KG1 (cell line): ENCODE results near the gene EFCAB11.

Experiments used
- DNase-seq: peaks from one replicate; lab custom pipeline; 2025; lab: John Stamatoyannopoulos, UW

Gene EFCAB11

DNA sequence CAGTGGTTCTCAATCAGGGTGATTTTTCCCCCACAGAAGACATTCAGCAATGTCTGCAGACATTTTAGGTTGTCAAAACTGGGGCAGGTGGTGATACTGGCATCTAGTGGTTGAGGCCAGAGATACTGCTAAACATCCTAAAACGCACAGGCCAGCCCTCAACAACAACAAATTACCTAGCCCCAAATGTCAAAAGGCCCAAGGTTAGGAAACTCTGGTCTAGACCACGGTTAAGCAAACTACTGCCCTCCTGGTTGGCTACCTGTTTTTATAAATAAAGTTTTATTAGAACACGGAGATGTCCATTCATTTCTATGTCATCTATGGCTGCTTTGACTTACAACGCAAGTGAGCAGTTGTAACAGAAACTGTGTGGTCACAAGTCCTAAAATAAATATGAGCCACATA is 186.7 kb downstream of the EFCAB11 start:
- DNase-seq, result peak; percentile 29

DNA sequence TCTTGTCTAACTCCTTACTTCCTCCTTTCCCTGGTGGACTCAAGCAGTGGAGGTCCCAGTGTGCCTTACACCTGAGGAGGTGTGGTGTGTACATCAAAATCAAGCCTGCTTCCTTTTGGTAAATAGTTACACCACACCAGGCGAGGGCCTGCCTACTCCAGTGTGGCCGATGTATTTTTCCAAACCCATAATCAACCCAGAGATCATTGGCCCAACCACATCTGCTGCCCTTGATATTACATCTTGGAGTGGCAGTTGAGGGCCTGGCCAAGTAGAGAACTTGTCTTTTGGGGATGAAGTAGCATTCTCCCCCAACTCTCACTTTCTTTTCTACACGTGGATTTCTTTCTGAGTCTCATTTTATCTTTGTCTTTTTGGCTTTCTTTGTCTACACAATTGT is 187.4 kb downstream of the EFCAB11 start:
- no peak for DNase-seq

DNA sequence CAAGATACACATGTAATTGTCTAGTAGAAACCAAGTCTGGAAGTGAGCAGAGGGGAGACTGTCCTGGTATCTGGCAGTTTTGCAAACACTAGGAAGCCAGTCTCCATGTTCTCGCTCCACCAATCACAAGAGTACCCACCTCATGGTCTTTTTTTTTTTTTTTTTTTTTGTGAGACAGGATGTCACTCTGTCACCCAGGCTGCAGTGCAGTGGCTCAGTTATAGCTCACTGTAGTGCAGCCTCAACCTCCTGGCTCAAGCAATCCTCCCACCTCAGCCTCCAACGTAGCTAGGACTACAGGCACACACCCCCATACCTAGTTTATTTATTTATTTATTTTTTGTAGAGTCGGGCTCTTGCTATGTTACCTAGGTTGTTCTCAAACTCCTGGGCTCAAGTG is 189.2 kb downstream of the EFCAB11 start:
- DNase-seq, result no peak

DNA sequence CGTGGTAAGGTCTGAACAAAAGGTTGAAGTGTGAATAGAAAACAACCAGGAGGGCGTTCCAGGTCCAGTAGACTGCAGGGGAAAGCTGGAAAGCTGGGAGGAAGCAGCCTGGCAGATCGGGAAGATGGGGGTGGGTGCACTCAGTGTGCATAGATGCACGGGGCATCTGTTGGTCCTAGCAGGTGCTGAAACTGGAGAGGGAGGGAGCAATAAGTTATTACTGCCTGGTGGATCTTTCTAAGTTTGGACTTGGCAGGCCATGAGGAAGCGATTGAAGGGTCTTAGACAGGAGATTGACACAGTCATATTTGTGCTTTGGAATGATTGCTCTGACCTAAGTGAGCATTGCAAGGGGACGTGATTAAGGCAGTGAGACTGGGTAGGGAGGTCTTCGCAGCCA is 194.4 kb downstream of the EFCAB11 start:
- DNase-seq, result no peak

DNA sequence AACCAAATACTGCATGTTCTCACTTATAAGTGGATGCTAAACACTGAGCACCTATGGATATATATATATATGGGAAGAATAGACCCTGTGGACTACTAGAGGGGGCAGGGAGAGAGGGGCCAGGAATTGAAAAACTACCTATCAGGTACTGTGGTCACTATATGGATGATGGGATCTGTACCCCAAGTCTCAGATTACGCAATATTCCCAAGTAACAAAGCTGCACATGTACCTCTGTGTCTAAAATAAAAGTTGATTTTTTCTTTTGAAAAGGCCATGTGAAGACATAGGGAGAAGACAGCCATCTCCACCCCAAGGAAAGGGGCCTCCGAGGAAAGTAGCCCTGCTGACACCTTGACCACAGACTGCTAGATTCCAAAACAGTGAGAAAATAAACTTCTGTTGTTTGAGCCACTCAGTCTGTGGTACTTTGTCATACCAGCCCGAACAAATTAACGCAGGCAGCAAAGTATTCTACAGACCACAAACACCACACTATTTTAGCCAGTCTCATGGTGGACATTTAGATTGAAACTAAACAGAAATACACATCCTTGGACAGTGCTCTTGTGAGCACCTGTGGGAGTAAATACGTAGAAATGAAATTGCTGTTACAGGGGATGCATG is 197.1 kb downstream of the EFCAB11 start:
- DNase-seq, result no peak

DNA sequence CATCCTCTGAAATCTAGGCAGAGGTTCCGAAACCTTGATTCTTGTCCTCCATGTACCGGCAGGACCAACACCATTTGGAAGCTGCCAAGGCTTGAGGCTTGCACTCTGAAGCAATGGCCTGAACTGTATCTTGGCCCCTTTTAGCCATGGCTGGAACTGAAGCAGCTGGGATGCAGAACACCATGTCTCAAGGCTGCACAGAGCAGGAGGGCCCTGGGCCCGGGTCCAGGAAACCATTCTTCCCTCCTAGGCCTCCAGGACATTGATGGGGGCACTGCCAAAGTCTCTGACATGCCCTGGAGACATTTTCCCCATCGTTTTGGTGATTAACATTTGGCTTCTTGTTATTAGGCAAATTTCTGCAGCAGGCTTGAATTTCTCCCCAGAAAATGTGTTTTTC is 198.7 kb downstream of the EFCAB11 start:
- DNase-seq, result no peak

DNA sequence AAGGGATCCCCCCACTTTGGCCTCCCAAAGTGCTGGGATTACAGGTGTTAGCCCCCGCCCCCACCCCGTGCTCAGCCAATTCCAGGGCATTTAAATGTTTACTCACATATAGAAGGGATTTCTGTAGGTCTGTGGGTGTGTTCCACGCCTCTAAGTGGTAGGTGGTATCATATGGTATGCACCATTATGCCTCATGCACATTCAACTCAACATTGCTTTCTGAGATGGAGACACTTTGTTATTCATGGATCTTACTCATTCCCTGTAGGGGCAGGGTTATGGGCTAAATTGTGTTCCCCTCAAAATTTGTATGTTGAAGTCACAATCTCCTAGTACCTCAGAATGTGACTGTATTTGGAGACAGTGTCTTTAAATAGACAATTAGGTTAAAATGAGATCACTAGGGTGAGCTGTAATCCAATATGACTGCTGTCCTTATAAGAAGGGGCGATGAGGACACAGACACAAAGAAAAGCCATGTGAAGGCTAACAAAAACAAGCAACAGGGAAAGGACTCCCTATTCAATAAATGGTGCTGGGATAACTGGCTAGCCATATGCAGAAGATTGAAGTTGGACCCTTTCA is 200.6 kb downstream of the EFCAB11 start:
- DNase-seq, result no peak

DNA sequence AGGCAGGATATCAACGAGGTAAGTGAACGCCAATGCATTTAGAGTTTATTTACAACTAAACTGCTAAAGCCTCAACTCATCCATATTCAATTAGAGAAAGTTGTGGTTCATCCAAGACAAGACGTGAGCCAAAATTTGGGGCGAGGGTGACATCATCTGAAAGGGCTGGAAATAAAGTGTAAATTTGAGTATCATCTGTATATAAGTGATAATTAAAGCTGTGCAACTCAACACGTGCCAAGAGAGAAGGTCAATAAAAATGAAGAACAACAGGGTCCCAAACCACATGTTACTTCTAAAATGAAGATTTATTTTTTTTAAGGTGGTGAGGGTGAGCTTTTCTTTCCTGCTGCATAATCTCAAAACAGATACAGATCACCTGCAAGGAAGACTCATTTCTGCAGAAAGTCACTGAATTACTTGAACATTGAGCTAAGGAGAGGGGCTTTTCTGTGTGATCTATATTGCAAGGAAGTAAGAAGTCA is 203.6 kb downstream of the EFCAB11 start:
- no peak for DNase-seq

DNA sequence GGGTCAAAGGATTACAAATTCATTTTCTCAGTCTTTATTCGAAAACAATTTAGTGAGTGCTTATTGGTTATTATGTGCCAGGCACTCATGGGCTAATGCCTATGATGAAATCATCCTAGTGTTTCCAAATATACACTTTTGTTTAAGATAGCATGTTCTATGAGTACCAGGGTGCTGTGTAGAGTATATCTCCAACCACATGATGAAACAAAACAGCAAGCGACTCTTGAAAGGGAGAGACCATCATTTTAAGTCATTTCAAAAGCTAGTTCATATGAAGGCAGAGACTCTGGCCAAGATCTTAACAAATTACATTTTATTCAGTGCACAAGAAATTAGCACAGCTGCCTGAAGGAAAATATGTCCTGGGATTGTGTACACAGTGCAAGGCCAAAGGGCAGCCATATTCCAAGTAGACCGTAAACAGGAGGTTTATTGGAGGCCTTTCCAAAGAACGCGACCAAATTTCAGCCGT is 204.2 kb downstream of the EFCAB11 start:
- DNase-seq, result no peak

DNA sequence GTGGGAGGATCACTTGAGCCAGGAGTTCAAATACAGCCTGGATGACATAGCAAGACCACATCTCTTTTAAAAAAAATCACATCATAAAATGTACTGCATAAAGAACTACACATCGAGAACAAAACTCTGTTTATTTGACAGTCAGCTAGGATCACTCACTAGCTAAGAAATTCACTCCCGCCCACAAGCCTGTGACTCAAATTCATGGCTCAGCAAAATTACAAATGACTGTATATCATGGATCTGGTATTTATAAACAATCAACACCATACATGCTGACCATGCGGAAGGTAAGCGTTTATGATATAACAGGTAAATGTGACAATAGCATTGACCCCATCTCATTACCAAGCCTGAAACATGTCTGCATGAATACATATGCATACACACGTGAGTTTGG is 206.5 kb downstream of the EFCAB11 start:
- no peak for DNase-seq

DNA sequence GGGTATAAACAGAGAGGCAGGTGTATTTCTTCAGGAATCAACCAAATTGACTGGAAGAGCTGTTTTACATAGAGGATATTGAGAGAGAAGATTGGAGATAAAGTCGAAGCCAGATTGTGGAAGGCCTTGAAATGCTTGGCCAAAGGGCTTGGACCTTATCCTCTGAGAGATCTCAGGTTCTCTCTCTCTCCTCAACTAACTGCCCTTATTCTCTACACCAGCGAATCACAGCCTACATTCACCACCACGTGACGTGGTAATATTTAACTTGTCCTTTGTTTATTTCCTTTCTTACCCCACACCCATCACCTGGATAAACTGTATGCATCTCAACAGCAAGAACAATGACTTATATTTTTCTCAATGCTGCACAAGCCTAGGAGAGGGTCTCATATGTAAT is 207.4 kb downstream of the EFCAB11 start:
- no peak for DNase-seq

DNA sequence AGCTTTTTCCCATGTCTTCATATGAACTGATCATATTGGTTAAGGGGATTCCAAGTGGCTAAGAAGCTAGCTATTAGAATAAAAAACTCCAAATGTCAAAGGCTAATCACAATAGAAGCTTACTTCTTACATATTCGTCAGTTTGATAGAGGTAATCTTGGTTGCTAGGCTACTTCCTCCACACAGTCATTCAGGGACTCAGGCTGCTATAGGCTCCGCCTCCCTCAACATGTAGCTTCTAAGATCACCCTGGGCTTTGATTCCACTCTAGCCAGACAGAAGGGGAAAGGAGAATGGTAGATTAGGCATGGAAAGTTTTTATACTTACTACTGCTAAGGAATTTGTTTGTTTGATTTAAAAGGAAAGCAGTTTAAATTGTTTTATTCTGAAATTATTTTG is 207.9 kb downstream of the EFCAB11 start:
- no peak for DNase-seq

DNA sequence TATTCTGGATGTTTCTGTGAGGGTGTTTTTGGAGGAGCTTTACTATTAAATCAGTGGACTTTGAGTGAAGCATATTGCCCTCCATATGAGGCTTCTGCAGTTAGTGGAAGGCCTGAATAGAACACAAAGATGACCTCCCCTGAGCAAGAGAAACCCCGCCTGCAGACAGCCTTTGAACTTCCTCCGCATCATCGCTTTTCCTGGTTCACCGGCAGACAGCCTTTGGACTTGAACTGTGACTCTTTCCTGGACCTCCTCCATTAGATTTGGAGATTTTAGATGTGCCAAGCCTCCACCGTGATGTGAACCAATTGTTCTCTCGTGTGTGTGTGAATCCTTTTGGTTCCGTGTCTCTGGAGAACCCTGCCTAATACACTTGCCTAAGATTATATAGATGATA is 208.4 kb downstream of the EFCAB11 start:
- no peak for DNase-seq
